HFFc6 (cell line): ENCODE results near the gene NRAP. TPM values are rescaled to one million over a fixed set of nuclear protein-coding genes. Genes with fewer than 3 reads are reported as not detected.

Experiments
- DNase-seq: peaks from one replicate; pipeline ENCODE4 v3.0.0-alpha.2; 2018
- H3K27ac Mint-ChIP-seq: 2 replicates; pipeline ENCODE4 v1.8.0; 2020; ENCODE audit warnings: mild to moderate bottlenecking, mixed read lengths
- H3K27me3 Mint-ChIP-seq: 2 replicates; pipeline ENCODE4 v1.8.0; 2021; ENCODE audit warnings: mild to moderate bottlenecking, moderate library complexity, mixed read lengths; ENCODE audit not compliant: insufficient read depth
- H3K36me3 Mint-ChIP-seq: 2 replicates; pipeline ENCODE4 v1.8.0; 2021; ENCODE audit warnings: low read depth, mixed read lengths
- H3K4me1 Mint-ChIP-seq: 2 replicates; pipeline ENCODE4 v1.8.0; 2020; ENCODE audit warnings: low read depth, mixed read lengths
- H3K4me3 Mint-ChIP-seq: 2 replicates; pipeline ENCODE4 v1.8.0; 2020; ENCODE audit warnings: mild to moderate bottlenecking, moderate library complexity, mixed read lengths
- H3K9me3 Mint-ChIP-seq: 2 replicates; pipeline ENCODE4 v1.8.0; 2020; ENCODE audit warnings: mild to moderate bottlenecking, mixed read lengths
- CTCF ChIP-seq: fragments of 200-600 bp; sonication (generic); IDR thresholded peaks from 2 replicates; pipeline ENCODE4 v1.5.0; 2021; ENCODE audit warnings: antibody characterized with exemption, mild to moderate bottlenecking
- total RNA-seq, 6 experiments: library from RNA; stranded (reverse); fragmentation: NEBNext Ultra II Directional; extraction: Animal tissue kit (Norgen Biotek cat#: 25700); gene quantifications; 2 replicates in 1 of 6; 3 replicates in 5 of 6; pipeline ENCODE4 v1.2.3, GENCODE V29; 2021

Gene NRAP
- total RNA-seq, 6 experiments from 2014 or later: not detected

GRCh38 chr10:113665806-113666354 is 2.0 kb upstream of the NRAP start:
- peaks cover 34% of the 10 kb centered on the region for H3K4me1 Mint-ChIP-seq
- peak overlapping the region; percentile 64 for H3K27ac Mint-ChIP-seq
- TF ChIP-seq CTCF: no peak
- no peaks in the 10 kb centered on the region; the same call in 1 of the 2 replicates for H3K36me3 Mint-ChIP-seq
- DNase-seq: peak; percentile 94
- H3K9me3 Mint-ChIP-seq: peaks cover 4% of the 10 kb centered on the region; the same call in 1 of the 2 replicates
- peak overlapping the region; percentile 36 for H3K4me3 Mint-ChIP-seq
- H3K27me3 Mint-ChIP-seq: peaks cover 7% of the 10 kb centered on the region

GRCh38 chr10:113665352-113665751 is 1.5 kb upstream of the NRAP start:
- no peak for TF ChIP-seq CTCF
- Mint-ChIP-seq H3K36me3 (no peaks in the 10 kb centered on the region; the same call in 1 of the 2 replicates), H3K9me3 (no peaks in the 10 kb centered on the region; the same call in 1 of the 2 replicates), H3K4me1 (peaks cover 34% of the 10 kb centered on the region), H3K27ac (peak overlapping the region; percentile 64; the same call in 1 of the 2 replicates), H3K4me3 (no peak overlapping the region), H3K27me3 (peaks cover 2% of the 10 kb centered on the region)
- DNase-seq: no peak

DNA sequence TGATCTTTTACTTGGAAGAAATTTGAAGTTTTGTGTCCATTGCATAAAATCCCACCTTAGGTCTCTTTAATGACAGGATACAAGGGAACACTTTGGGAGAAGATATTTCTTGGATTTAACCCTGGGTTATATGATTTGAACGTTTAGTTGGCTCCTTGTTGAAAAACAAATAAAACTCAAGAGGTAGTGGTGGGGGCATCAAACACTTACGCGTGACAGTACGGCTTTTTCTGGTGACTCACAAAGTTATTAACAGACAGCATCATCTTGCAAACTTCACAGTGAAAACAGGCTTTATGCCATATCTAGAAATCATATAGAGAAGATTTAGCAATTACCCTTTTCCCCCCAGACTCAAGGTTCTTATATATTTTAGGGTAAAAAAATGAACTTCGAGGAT is 699 bp downstream of the NRAP start:
- Mint-ChIP-seq H3K4me3 (no peak overlapping the region), H3K27ac (no peak overlapping the region), H3K27me3 (peaks cover 8% of the 10 kb centered on the region), H3K36me3 (no peaks in the 10 kb centered on the region; the same call in 1 of the 2 replicates), H3K9me3 (no peaks in the 10 kb centered on the region), H3K4me1 (peaks cover 34% of the 10 kb centered on the region)
- DNase-seq: no peak
- no peak for TF ChIP-seq CTCF

DNA sequence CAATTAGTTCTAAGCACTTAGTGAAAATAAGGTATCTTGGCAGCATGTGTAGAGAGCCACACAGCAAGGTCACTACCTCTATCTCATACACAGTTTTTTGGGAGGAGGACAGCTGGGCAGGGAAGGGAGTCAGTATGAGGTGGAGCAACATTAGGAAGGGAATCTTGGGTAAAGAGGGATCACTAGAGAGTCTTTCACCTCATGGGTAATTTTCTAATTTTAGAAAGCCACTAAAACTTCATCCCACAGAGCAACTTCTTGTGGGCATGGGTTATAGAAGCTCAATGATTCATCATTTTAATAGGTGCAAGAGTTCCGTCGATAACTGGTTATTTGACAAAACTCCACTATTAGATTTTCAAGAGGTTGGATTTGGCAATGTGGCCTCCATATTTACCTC is 2.5 kb downstream of the NRAP start:
- no peak overlapping the region for H3K27ac Mint-ChIP-seq
- H3K4me1 Mint-ChIP-seq: peaks cover 21% of the 10 kb centered on the region
- no peak for TF ChIP-seq CTCF
- H3K4me3 Mint-ChIP-seq: no peak overlapping the region
- H3K36me3 Mint-ChIP-seq: no peaks in the 10 kb centered on the region
- no peak for DNase-seq
- no peaks in the 10 kb centered on the region for H3K9me3 Mint-ChIP-seq
- H3K27me3 Mint-ChIP-seq: peaks cover 10% of the 10 kb centered on the region; the same call in 1 of the 2 replicates

- Mint-ChIP-seq H3K27me3 (peaks cover 22% of the 10 kb centered on the region; the same call in 1 of the 2 replicates), H3K9me3 (no peaks in the 10 kb centered on the region), H3K4me3 (no peak overlapping the region), H3K36me3 (no peaks in the 10 kb centered on the region), H3K27ac (no peak overlapping the region), H3K4me1 (no peaks in the 10 kb centered on the region)
- DNase-seq: no peak
- no peak for TF ChIP-seq CTCF
Observed at GRCh38 chr10:113657544-113657943, 6.3 kb downstream of the NRAP start.
